Stomach (tissue), 9 donors: ENCODE results near the gene PRLR. TPM values are rescaled to one million over a fixed set of nuclear protein-coding genes. Genes with fewer than 3 reads are reported as not detected.

Experiments used
- DNase-seq, 2 donors: peaks; one replicate each; pipeline versions ENCODE4 v3.0.0 to v3.0.0-alpha.2; 2013 to 2019
- H3K27ac ChIP-seq, 5 donors: fragments of 200-600 bp in 4 of 5; sonication (generic) in 4 of 5; one replicate each; pipeline ENCODE4 v1.5.1; 2013 to 2019; ENCODE audit warnings: mild to moderate bottlenecking in 1 of 5, moderate library complexity in 1 of 5
- H3K27me3 ChIP-seq, 3 donors: fragments of 200-600 bp; sonication (generic); one replicate each; pipeline ENCODE4 v1.5.1; 2017 to 2019; ENCODE audit warnings: mixed run types in 1 of 3
- H3K36me3 ChIP-seq, 4 donors: fragments of 200-600 bp; sonication (generic); 1 replicate in 3 of 4; 2 replicates in 1 of 4; pipeline ENCODE4 v1.5.1; 2016 to 2019
- H3K4me1 ChIP-seq, 4 donors: fragments of 200-600 bp; sonication (generic); one replicate each; pipeline ENCODE4 v1.5.1; 2016 to 2019
- H3K4me3 ChIP-seq, 4 donors: fragments of 200-600 bp; sonication (generic) in 3 of 4; one replicate each; pipeline ENCODE4 v1.5.1; 2016 to 2019; ENCODE audit warnings: mild to moderate bottlenecking in 1 of 4
- H3K9me3 ChIP-seq, 4 donors: fragments of 200-600 bp; sonication (generic); one replicate each; pipeline ENCODE4 v1.5.1; 2016 to 2019
- EP300 ChIP-seq: sonication (generic); formaldehyde crosslinking; IDR thresholded peaks from one replicate; pipeline ENCODE4 v1.6.1; 2017; ENCODE audit warnings: antibody characterized with exemption
- POLR2A ChIP-seq, 4 donors: fragments of 450-650 bp; IDR thresholded peaks; one replicate each; pipeline ENCODE4 v1.6.1; 2016; ENCODE audit warnings: antibody characterized with exemption in 4 of 4, control low read depth in 2 of 4, mild to moderate bottlenecking in 1 of 4, moderate library complexity in 1 of 4
- POLR2AphosphoS5 ChIP-seq, 3 donors: sonication (generic); formaldehyde crosslinking; IDR thresholded peaks; one replicate each; pipeline ENCODE4 v1.6.1; 2016; ENCODE audit warnings: antibody characterized with exemption in 3 of 3
- WGBS, 5 donors: extraction: QIAGEN DNeasy Blood & Tissue Kit in 3 of 5; methylation state at CpG; one replicate each; pipeline versions ENCODE4 v1.1.5 to v1.1.7; 2013 to 2018; 5-methylcytosine and 5-hydroxymethylcytosine counted together
- intact Hi-C: fragments of 100-400 bp; cut with DNase I; formaldehyde crosslinking; loops from one replicate; pipeline ENCODE4 v1.15.1; 2023; ENCODE audit warnings: low total_unique reads
- polyA plus RNA-seq, 3 donors: library from polyadenylated mRNA; stranded (reverse); fragments of 200-250 nt; gene quantifications; one replicate each; pipeline ENCODE4 v1.2.3, GENCODE V29; 2013
- total RNA-seq, 5 donors: library from RNA; depleted of rRNA; stranded (reverse); fragments of >200 nt; gene quantifications; one replicate each; pipeline versions ENCODE4 v1.1.0 to v1.2.3, GENCODE V29; 2014 to 2016
- TF ChIP-seq, protein P1 (sequence below), 7 experiments: fragments of 450-650 bp in 4 of 7; fragments of 200-600 bp in 3 of 7; sonication (generic) in 3 of 7; IDR thresholded peaks; one replicate each; pipeline ENCODE4 v1.5.1; 2016 to 2019; ENCODE audit warnings: antibody characterized with exemption in 7 of 7, control low read depth in 2 of 7, mild to moderate bottlenecking in 1 of 7
- donor health status: healthy with polysubstance abuse.
- donor health status: Bipolar disorder and iron deficiency.
- donor health status: healthy.

PRLR gene
- total and polyA plus RNA-seq, 8 donors = 0.56 to 33.2 (median 4.5) TPM; not detected in 1

DNA sequence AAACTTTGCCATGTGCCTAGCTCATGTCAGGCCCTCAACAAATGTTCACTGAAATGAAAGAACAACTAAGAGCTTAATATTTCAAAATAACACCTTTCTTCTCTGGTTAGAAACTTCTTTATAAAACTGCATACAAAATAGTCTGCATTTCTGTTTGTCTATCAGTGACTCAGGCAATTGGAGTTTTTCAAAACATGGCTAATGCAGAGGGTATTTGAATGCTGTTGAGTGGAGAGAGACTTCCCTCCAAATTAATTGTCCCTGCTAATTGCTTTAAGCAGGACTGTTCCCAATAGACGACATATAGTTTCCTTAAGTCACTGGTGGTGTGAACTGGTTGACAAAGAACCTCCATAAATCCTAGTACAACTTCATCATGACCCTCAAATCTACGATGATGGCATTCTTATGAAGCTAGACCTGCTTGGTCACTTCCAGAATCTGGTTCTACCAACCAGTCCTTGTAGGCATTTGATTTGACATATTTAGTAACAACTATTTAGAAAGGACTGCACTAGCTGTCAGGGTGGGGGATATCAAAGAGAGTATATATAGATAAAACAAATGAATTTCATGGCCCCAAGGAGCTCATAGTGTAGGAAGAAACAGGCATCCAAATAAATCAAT is 84.5 kb downstream of the PRLR start:
- DNase-seq = no peak
- intact Hi-C loops = no loop called here
- Histone ChIP-seq H3K9me3 (no peaks in the 10 kb centered on the region), H3K4me1 (no peaks in the 10 kb centered on the region), H3K27me3 (no peaks in the 10 kb centered on the region), H3K4me3 (no peak overlapping the region), H3K36me3 (no peaks in the 10 kb centered on the region), H3K27ac (no peak overlapping the region)
- TF ChIP-seq, protein P1, sequence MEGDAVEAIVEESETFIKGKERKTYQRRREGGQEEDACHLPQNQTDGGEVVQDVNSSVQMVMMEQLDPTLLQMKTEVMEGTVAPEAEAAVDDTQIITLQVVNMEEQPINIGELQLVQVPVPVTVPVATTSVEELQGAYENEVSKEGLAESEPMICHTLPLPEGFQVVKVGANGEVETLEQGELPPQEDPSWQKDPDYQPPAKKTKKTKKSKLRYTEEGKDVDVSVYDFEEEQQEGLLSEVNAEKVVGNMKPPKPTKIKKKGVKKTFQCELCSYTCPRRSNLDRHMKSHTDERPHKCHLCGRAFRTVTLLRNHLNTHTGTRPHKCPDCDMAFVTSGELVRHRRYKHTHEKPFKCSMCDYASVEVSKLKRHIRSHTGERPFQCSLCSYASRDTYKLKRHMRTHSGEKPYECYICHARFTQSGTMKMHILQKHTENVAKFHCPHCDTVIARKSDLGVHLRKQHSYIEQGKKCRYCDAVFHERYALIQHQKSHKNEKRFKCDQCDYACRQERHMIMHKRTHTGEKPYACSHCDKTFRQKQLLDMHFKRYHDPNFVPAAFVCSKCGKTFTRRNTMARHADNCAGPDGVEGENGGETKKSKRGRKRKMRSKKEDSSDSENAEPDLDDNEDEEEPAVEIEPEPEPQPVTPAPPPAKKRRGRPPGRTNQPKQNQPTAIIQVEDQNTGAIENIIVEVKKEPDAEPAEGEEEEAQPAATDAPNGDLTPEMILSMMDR (IDR thresholded peaks at IDR 0.05) = no peak
- TF ChIP-seq POLR2AphosphoS5 (IDR thresholded peaks at IDR 0.05) = no peak
- TF ChIP-seq POLR2A (IDR thresholded peaks at IDR 0.05) = no peak
- WGBS, 5 donors = 84 to 90% (median 86%) methylated on average over 2 of the region's 2 CpGs

DNA sequence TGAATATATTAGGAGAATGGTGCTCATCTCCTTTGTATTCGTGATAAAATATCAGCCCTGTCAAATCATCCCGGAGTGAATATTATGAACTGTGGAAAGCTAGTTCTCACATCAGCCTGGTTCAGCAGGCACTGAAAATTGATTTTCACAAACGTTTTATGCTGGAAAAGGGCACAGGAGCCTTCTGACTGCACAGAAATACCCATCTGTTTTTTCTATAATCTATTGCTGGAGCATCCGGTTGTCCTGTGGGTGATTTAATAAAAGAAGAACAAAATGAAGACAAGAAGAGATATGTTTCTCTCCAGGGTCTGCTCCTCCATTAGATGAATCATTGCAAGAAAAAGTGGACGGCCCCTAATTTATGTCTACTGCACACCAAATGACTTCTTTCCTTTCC is 85.3 kb downstream of the PRLR start:
- 86 to 92% (median 88%) methylated on average over 5 of the region's 5 CpGs for WGBS, 5 donors
- no peak for TF ChIP-seq POLR2AphosphoS5 (IDR thresholded peaks at IDR 0.05)
- no peak for TF ChIP-seq POLR2A (IDR thresholded peaks at IDR 0.05)
- no peak for TF ChIP-seq EP300
- TF ChIP-seq, protein P1 (IDR thresholded peaks at IDR 0.05) = no peak
- intact Hi-C loops = no loop called here
- Histone ChIP-seq H3K27me3 (no peaks in the 10 kb centered on the region), H3K27ac (no peak overlapping the region), H3K36me3 (no peaks in the 10 kb centered on the region), H3K4me3 (no peak overlapping the region), H3K4me1 (no peaks in the 10 kb centered on the region), H3K9me3 (no peaks in the 10 kb centered on the region)
- no peak for DNase-seq

DNA sequence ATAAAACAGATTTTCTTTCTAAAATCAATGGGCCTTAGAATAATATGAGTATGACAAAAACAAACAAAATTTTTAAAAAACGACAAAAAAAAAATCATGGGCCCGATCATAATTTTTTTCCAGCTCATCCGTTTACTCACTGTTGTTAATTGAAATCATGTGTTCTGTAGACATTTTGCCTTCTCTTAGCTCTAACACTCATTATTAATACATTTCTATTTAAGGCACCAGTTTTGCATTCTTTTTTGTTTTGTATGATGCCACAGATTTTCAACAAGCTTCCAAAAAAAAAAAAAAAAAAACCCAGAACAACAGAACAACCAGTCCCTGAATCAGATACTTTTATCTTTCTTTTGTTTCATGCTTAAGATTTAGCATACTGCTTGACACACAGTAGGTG is 86.4 kb downstream of the PRLR start:
- Histone ChIP-seq H3K4me3 (no peak overlapping the region), H3K27ac (no peak overlapping the region), H3K9me3 (no peaks in the 10 kb centered on the region), H3K27me3 (no peaks in the 10 kb centered on the region), H3K36me3 (no peaks in the 10 kb centered on the region), H3K4me1 (no peaks in the 10 kb centered on the region)
- intact Hi-C loops = no loop called here
- 86 to 92% (median 90%) methylated on average over 3 of the region's 3 CpGs for WGBS, 5 donors
- TF ChIP-seq, protein P1 (IDR thresholded peaks at IDR 0.05) = no peak
- no peak for TF ChIP-seq POLR2A (IDR thresholded peaks at IDR 0.05)
- no peak for TF ChIP-seq POLR2AphosphoS5 (IDR thresholded peaks at IDR 0.05)
- TF ChIP-seq EP300 = no peak
- DNase-seq = no peak

DNA sequence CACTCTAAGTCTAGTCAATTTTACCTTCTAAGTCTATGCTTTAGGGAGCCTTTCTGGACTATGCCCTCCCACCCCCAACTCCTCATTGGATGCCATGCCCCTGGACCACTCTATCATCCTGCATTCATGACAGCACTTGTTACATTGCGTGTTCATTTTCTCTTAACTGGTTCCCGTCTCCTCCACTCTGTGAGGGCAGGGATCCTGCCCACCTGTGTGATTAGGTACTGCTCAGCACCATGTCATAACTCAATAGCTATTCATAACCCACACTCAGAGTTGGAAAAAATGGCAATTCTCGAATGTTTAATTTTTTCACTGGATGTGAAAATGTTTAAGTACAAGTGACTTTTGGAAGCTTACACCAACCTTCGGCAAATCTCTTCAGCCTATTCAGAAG is 88.5 kb downstream of the PRLR start:
- DNase-seq = no peak
- no peaks in the 10 kb centered on the region for H3K36me3 ChIP-seq
- no peaks in the 10 kb centered on the region for H3K4me1 ChIP-seq
- no peaks in the 10 kb centered on the region for H3K9me3 ChIP-seq
- H3K4me3 ChIP-seq = no peak overlapping the region
- 94 to 97% (median 96%) methylated on average over 4 of the region's 4 CpGs for WGBS, 5 donors
- no peaks in the 10 kb centered on the region for H3K27me3 ChIP-seq
- H3K27ac ChIP-seq = no peak overlapping the region
- intact Hi-C loops = no loop called here
- TF ChIP-seq EP300 = no peak
- no peak for TF ChIP-seq POLR2A (IDR thresholded peaks at IDR 0.05)
- TF ChIP-seq POLR2AphosphoS5 (IDR thresholded peaks at IDR 0.05) = no peak
- TF ChIP-seq, protein P1 (IDR thresholded peaks at IDR 0.05) = no peak
